HCT116 (cell line): Measurements from ENCODE around the gene ANKRD63. TPM values are rescaled to one million over a fixed set of nuclear protein-coding genes. Genes with fewer than 3 reads are reported as not detected.

ENCODE experiments used
- ATAC-seq: fragments of 200-7000 bp; cut with Tn5 transposase; 2 replicates; pipeline ENCODE4 v1.9.1; 2020; ENCODE audit warnings: mild to moderate bottlenecking, moderate library complexity
- BruUV-seq: library from RNA; stranded (reverse); fragments of 400-500 nt; replicated peaks from 2 replicates; lab custom pipeline; 2021; lab: Mats Ljungman, UMichigan
- CTCF ChIA-PET: fragments of 300-600 bp; sonication (Branson Sonifier 250); formaldehyde crosslinking; loops from one replicate; lab custom pipeline; 2021; ENCODE audit warnings: antibody characterized with exemption; lab: Charles Lee
- POLR2A ChIA-PET: fragments of 300-600, 350-600 bp; sonication (Branson Sonifier 250); formaldehyde crosslinking; loops from one replicate; lab custom pipeline; 2021; ENCODE audit warnings: antibody characterized with exemption; lab: Charles Lee
- RAD21 ChIA-PET, 2 experiments: fragments of 300-600 bp; sonication (Branson Sonifier 250); formaldehyde crosslinking; loops; one replicate each; lab custom pipeline; 2023; ENCODE audit warnings: low total read pairs in 2 of 2; ENCODE audit not compliant: uncharacterized antibody in 2 of 2, unreplicated experiment in 2 of 2, low non-redundant PET in 1 of 2; lab: Charles Lee
- DNase-seq: peaks from one replicate; pipeline ENCODE4 v3.0.0-alpha.2; 2010; ENCODE audit warnings: low read depth, low spot score
- H2AFZ ChIP-seq: fragments of 200-600 bp; shearing (Covaris generic), sonication (generic); 2 replicates; pipeline ENCODE4 v1.6.1; 2017; ENCODE audit warnings: low read depth, mixed run types, mixed read lengths, antibody characterized with exemption, low read length; ENCODE audit not compliant: poor library complexity, severe bottlenecking
- H3K27ac ChIP-seq: 2 replicates; pipeline ENCODE4 v1.5.1; 2012; ENCODE audit warnings: low read depth, low read length
- H3K27me3 ChIP-seq: fragments of 200-600 bp; sonication (generic); 2 replicates; pipeline ENCODE4 v1.6.1; 2016; ENCODE audit warnings: mixed run types, low read length, mixed read lengths; ENCODE audit not compliant: insufficient read depth
- H3K36me3 ChIP-seq, 2 experiments: fragments of 200-500 bp in 1 of 2; fragments of 200-600 bp in 1 of 2; sonication (Bioruptor generic) in 1 of 2; sonication (generic) in 1 of 2; 2 replicates each; pipeline versions ENCODE4 v1.5.1 to v1.6.1; 2014 to 2016; ENCODE audit warnings: low read length in 2 of 2, inconsistent platforms in 1 of 2, mixed read lengths in 1 of 2, mixed run types in 1 of 2; ENCODE audit not compliant: insufficient read depth in 2 of 2, control insufficient read depth in 1 of 2
- H3K4me1 ChIP-seq, 2 experiments: fragments of 200-600 bp in 1 of 2; sonication (generic) in 1 of 2; 2 replicates each; pipeline versions ENCODE4 v1.5.1 to v1.6.1; 2012 to 2017; ENCODE audit warnings: low read length in 2 of 2, inconsistent platforms in 1 of 2, mild to moderate bottlenecking in 1 of 2, mixed read lengths in 1 of 2, mixed run types in 1 of 2, moderate library complexity in 1 of 2; ENCODE audit not compliant: insufficient read depth in 2 of 2, control insufficient read depth in 1 of 2
- H3K4me2 ChIP-seq: fragments of 200-600 bp; sonication (generic); 2 replicates; pipeline ENCODE4 v1.6.1; 2017; ENCODE audit warnings: mixed run types, low read length, mixed read lengths
- H3K4me3 ChIP-seq, 2 experiments: fragments of 200-600 bp in 1 of 2; sonication (generic) in 1 of 2; replicated peaks in 1 of 2; 2 replicates each; pipeline ENCODE4 v1.5.1; 2011 to 2016; ENCODE audit warnings: low read length in 2 of 2, control low read depth in 1 of 2, low read depth in 1 of 2, mild to moderate bottlenecking in 1 of 2, mixed read lengths in 1 of 2, mixed run types in 1 of 2
- H3K79me2 ChIP-seq: fragments of 200-600 bp; sonication (generic); 2 replicates; pipeline ENCODE4 v1.6.1; 2017; ENCODE audit warnings: mild to moderate bottlenecking, mixed run types, low read length, moderate library complexity, mixed read lengths; ENCODE audit not compliant: insufficient read depth
- H3K9ac ChIP-seq: fragments of 200-600 bp; sonication (generic); 2 replicates; pipeline ENCODE4 v1.6.1; 2016; ENCODE audit warnings: low read length, mixed read lengths
- H3K9me2 ChIP-seq: fragments of 200-600 bp; sonication (generic), shearing (Covaris generic); 2 replicates; pipeline ENCODE4 v1.6.1; 2017; ENCODE audit warnings: mixed run types, mild to moderate bottlenecking, moderate library complexity; ENCODE audit not compliant: insufficient read depth
- H3K9me3 ChIP-seq, 2 experiments: fragments of 200-500 bp in 1 of 2; fragments of 200-600 bp in 1 of 2; sonication (Bioruptor generic) in 1 of 2; sonication (generic) in 1 of 2; 2 replicates each; pipeline ENCODE4 v1.6.1; 2014 to 2017; ENCODE audit warnings: low read length in 2 of 2, mixed read lengths in 2 of 2, inconsistent platforms in 1 of 2, low read depth in 1 of 2, mild to moderate bottlenecking in 1 of 2, mixed run types in 1 of 2, moderate library complexity in 1 of 2; ENCODE audit not compliant: control insufficient read depth in 1 of 2, insufficient read depth in 1 of 2
- H4K20me1 ChIP-seq: fragments of 200-600 bp; sonication (generic), shearing (Covaris generic); 2 replicates; pipeline ENCODE4 v1.6.1; 2017; ENCODE audit warnings: mixed run types, mild to moderate bottlenecking, moderate library complexity; ENCODE audit not compliant: insufficient read depth
- ATF3 ChIP-seq: IDR thresholded peaks from 2 replicates; pipeline ENCODE4 v1.6.1; 2012
- CBX3 ChIP-seq: IDR thresholded peaks from 2 replicates; pipeline ENCODE4 v1.6.1; 2012; ENCODE audit warnings: low read depth
- EZH2 ChIP-seq: fragments of 200-600 bp; sonication (generic); IDR thresholded peaks from 2 replicates; pipeline ENCODE4 v1.6.1; 2017; ENCODE audit warnings: antibody characterized with exemption, mixed run types
- EZH2phosphoT487 ChIP-seq: fragments of 200-600 bp; IDR thresholded peaks from 2 replicates; pipeline ENCODE4 v1.6.1; 2018; ENCODE audit warnings: antibody characterized with exemption, borderline replicate concordance
- MAX ChIP-seq: IDR thresholded peaks from 2 replicates; pipeline ENCODE4 v1.6.1; 2012
- POLR2A ChIP-seq: IDR thresholded peaks from 2 replicates; pipeline ENCODE4 v1.7.0; 2011; ENCODE audit warnings: borderline replicate concordance; ENCODE audit not compliant: insufficient read depth, insufficient read length; ENCODE audit errors: extremely low read depth
- RAD21 ChIP-seq: IDR thresholded peaks from 2 replicates; pipeline ENCODE4 v1.6.1; 2012; ENCODE audit warnings: low read depth, mild to moderate bottlenecking
- TCF7L2 ChIP-seq: IDR thresholded peaks from 2 replicates; pipeline ENCODE4 v1.7.0; 2011; ENCODE audit warnings: borderline replicate concordance, inconsistent platforms; ENCODE audit not compliant: insufficient read depth, insufficient read length; ENCODE audit errors: extremely low read depth
- ZBTB33 ChIP-seq: IDR thresholded peaks from 2 replicates; pipeline ENCODE4 v1.6.1; 2011; ENCODE audit warnings: mild to moderate bottlenecking, low read length, moderate library complexity; ENCODE audit not compliant: insufficient replicate concordance; ENCODE audit errors: extremely low read depth
- ZFX ChIP-seq: fragments of 450-650 bp; IDR thresholded peaks from 2 replicates; pipeline ENCODE4 v1.6.1; 2017
- intact Hi-C: fragments of 100-400 bp; cut with micrococcal nuclease; formaldehyde crosslinking; loops from 2 replicates; pipeline ENCODE4 v1.10.0; 2022
- total RNA-seq: library from RNA; stranded (reverse); gene quantifications from one replicate; pipeline ENCODE4 v1.2.1, GENCODE V29; 2021; ENCODE audit not compliant: unreplicated experiment

The ANKRD63 gene
- total RNA-seq, 1 experiment from 2014 or later = 0.89 TPM

GRCh38 chr15:40242213-40242599, 40.7 kb downstream of the ANKRD63 start:
- H3K4me3 ChIP-seq = no peak overlapping the region
- H4K20me1 ChIP-seq = no peaks in the 10 kb centered on the region
- intact Hi-C loops = no loop called here
- H2AFZ ChIP-seq = no peak overlapping the region
- H3K4me2 ChIP-seq = no peak overlapping the region
- no TSS peak for BruUV-seq
- ATAC-seq = no peak
- TF ChIP-seq ZFX (no peak), CBX3 (no peak), ATF3 (no peak), TCF7L2 (no peak), MAX (no peak), ZBTB33 (no peak), POLR2A (no peak), EZH2phosphoT487 (no peak), EZH2 (no peak), RAD21 (no peak)
- no peaks in the 10 kb centered on the region for H3K79me2 ChIP-seq
- no peaks in the 10 kb centered on the region for H3K27me3 ChIP-seq
- no peak overlapping the region for H3K9ac ChIP-seq
- no peaks in the 10 kb centered on the region for H3K9me3 ChIP-seq
- RAD21 ChIA-PET = no interaction called here
- peaks cover 10 to 41% of the 10 kb centered on the region in 2 experiments for H3K4me1 ChIP-seq
- H3K27ac ChIP-seq = no peak overlapping the region
- POLR2A ChIA-PET = no interaction called here
- no peaks in the 10 kb centered on the region for H3K36me3 ChIP-seq
- H3K9me2 ChIP-seq = no peaks in the 10 kb centered on the region
- CTCF ChIA-PET = interaction anchor here (1.3 kb wide), 1 partner anchor 14 kb away, joined by 3 read pairs; no protein-coding TSS in a partner anchor
- DNase-seq = no peak
